Superior temporal gyrus (tissue), 1 donor: Measurements from ENCODE around the gene RETREG1.
"Not testable (repeated sequence)": the region's sequence is repeated elsewhere in the genome, so short reads cannot be mapped to it uniquely, and the experiment has no call there.

Experiments used
- DNase-seq: peaks from one replicate; pipeline ENCODE4 v3.0.0-alpha.2; 2016; ENCODE audit errors: extremely low spot score

Gene RETREG1

DNA sequence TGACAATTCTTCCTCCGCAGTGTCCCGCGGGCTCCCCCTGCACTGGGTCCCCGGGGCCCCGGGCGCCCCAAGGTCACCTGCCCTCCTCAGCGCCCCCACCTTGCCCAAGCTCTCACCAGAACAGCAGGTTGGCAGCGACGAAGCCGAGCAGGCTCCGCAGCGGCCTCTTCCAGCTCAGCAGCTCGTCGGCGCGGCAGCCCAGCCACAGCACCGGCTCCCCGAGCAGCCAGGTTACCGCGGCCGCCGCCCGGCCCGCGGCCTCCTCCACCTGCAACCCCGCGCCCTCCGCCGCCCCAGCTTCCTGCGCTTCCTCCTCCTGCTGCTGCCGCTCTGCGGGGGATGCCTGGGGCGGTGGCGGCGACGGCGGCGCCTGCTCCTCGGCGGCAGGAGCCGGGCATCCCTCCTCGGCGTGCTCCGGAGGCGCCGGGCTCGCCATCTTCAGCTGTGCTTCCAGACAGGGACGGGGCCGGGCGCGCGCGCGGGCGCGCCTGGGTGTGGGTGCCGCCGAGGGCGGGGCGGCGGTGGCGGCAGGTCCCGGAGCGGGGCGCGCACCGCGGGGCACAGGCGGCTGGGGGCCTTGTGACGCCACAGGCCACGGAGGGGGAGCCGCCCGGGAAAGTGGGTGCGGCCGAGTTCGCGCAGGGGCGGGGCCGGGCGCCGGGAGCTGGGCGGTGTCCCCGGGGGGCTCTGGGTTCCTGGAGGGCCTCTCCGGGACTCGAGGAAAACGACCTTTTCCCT lies at the start of gene RETREG1:
Gene RETREG1 (minus strand): TSS at position 462 of the 738 bp plus-strand sequence. CDS start 26 bp downstream, at position 436.
- peak; percentile 60 for DNase-seq

DNA sequence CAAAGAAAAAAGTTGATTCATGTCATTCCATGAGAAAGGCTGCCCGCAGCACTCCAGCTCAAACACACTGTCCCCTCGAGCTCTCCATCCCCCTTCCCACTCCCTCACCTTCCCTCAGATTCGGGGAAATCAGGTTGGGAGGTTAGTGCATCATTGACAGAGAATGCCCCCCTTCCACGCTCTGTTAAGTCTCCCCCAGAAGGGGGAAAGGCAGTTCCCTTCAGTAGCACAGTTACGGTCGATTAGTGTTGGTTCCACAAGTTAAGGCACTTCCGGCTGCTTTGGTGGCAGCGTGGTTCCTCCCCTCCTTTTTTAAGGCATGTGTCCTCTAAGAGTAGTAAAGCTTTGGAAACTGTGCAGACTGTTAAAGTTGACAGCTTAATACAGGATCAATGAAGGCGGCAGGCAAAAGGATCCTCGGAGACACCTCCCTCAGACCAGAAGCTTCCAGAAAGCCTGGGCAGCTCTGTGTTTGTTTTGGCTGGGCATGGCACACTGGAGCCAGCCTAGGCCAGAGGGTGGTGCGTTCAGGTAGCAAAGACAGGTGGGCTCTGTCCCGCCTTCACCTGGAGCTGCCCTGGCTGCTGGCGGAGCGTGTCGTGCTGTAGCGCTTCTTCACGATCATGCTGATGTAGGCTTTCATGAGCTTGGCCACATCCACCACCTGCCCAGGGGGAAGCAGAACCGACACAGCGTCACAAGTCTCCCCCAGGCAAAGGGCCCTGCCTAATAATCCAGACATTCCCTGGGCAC lies 49.5 kb upstream of the RETREG1 start:
- DNase-seq, result no peak

DNA sequence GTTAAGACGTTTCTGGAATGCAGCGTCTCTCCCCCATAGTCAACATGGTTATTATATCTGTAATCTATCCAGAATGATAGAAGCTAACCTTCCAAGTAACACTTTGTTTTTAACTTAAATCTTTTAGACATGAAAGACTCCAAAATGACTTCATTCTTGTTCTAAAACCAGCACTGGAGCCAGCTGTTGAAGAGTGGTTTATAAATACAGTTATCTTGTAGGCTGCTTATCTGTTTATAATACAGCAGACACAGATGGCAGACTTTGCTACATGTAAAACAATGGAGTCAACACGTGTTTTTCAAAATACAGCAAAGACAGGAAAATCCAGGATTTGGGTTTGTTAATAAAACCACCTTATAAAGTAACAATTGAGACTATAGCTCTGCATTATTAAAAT lies 48.8 kb upstream of the RETREG1 start:
- no peak for DNase-seq

GRCh38 chr5:16664368-16664767 lies 47.6 kb upstream of the RETREG1 start:
- no peak for DNase-seq

DNA sequence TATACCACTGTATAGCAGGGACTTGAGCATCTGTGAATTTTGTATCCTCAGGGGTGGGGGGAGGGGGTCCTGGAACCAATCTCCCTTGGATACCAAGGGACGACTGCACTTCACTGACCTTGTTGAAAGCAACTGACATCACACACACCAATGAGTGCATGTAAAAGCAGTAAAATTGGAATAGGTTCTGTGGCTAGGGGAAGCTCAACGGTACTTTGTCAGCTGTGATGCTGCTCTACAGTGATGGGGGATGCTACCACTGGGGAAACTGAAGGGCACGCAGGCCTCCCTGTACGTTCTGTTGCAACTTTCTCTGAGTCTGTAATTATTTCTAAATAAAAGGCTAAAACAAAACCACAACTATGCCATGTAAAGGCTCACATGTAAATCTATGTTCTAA lies 47.0 kb upstream of the RETREG1 start:
- no peak for DNase-seq

GRCh38 chr5:16661713-16662112 lies 44.9 kb upstream of the RETREG1 start:
- no peak for DNase-seq

GRCh38 chr5:16660982-16661381 lies 44.2 kb upstream of the RETREG1 start:
- no peak for DNase-seq

DNA sequence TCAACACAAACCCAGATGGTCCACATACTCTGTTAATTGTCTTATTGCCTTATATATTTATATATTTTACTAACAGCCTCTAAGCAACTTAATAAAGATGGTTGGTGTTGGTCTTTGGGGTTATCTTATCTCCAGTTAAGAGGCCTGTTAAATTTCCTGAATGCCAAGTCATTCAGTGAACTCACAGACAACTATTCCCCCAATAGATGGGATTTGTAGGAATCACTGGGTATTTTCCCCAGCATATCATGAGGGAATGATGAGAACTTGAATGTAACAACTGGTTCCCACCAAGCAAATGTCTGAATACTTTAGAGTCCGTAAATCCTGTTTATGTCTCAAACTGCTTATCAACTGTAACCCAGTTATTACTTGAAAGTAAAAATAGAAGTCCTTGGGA lies 42.7 kb upstream of the RETREG1 start:
- no peak for DNase-seq

- no peak for DNase-seq
These were observed 39.9 kb upstream of the RETREG1 start for GRCh38 chr5:16656561-16657191.

- DNase-seq, result no peak
These were observed 38.0 kb upstream of the RETREG1 start for GRCh38 chr5:16654647-16655334.

DNA sequence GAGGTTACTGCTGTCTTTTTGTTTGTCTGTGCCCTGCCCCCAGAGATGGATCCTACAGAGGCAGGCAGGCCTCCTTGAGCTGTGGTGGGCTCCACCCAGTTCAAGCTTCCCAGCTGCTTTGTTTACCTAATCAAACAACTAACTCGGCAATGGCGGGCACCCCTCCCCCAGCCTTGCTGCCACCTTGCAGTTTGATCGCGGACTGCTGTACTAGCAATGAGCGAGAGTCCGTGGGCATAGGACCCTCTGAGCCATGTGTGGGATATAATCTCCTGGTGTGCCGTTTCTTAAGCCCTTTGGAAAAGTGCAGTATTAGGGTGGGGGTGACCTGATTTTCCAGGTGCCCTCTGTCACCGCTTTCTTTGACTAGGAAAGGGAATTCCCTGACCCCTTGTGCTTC lies 31.9 kb upstream of the RETREG1 start:
- DNase-seq, result not testable (repeated sequence)

GRCh38 chr5:16644301-16644889 lies 27.6 kb upstream of the RETREG1 start:
- no peak for DNase-seq

DNA sequence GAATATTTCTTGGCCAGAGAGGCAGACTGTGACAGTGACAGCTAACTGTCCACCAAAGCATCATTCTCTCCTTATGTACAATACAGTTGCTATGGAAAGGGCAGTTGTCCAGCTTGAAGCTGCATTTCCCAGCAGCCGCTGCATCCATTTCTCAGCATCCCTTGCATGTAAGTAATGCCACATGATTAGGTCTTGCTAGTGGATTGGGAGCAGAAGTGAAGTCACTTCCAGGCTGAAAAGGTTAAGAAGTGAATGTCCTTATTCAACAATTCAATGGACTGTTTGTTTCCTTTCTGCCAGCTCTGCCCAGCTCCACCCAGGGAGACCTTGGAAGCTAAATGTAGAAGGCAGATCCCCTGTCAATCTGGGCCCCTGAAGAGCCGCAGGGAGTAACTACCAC lies 26.1 kb upstream of the RETREG1 start:
- no peak for DNase-seq

DNA sequence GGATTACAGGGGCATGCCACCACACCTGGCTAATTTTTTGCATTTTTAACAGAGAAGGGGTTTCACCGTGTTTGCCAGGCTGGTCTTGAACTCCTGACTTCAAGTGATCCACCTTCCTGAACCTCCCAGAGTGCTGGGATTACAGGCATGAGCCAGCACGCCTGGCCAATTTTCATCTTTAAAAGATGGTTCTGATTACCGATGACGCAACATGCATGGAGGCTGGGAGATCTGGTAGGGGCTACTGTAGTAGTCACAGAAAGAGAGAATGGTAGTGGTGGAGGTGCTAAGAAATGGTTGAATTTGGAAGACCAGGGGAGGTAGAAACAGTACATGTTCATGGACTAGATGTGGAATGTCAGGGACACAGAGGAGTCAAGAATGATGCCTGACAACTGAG lies 22.4 kb upstream of the RETREG1 start:
- no peak for DNase-seq

GRCh38 chr5:16628376-16628775 lies 11.6 kb upstream of the RETREG1 start:
- peak; percentile 3 for DNase-seq

GRCh38 chr5:16626696-16627264 lies 10.0 kb upstream of the RETREG1 start:
- no peak for DNase-seq

DNA sequence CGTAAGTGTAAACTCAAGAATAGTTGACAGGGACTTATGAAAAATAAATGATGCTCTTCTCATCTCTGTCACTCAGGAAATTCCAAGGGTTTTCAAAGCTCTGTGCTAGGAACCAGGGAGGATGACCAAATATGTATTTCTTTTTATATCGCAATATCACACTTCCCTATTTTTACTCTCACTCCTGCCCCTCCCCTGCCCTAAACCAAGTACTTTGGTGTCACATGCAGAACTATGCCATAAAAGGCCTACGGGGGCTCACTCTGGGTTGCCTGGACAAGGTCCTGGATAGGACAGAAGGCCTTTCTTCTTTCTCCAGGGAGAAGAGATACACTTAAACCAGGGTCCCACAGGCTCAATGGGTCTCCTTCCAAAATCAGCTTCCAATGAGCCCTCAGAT lies 8.3 kb upstream of the RETREG1 start:
- DNase-seq, result no peak

GRCh38 chr5:16619136-16619535 lies 2.3 kb upstream of the RETREG1 start:
- DNase-seq, result no peak

DNA sequence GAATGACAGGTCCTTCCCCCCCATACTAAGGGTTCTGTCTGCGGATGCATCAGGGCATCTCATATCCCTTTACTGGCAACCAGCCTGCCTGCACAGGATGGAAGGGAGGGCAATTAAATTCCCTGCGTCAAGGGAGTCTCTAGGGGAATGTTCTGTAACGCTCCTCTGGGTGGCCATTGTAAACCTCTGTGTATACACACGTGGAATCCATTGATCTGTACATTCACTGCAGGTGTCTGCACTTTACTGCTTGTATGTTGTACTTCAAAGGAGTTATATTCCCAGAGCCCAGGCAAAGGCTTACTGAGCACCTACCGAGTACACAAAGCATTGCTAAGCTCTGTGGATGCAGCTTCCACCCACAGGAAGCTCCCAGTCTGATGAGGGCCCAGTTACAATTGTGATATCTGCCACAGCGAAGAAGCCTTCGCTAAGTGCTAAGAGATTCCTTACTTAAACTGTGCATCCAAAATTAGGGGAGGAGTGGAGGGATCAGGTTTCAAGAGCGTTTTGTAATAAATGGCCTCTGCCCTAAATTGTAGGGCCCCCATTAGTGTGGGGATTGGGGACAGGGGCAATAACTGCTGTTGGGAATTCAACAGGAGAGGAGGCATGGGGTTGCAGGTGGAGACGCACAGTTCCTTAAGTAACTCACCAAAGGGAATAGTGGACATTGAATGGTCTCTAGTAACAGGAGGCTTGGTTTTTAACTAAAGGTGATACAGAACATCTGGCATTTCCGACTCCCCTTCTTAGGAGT lies 1.5 kb upstream of the RETREG1 start:
- no peak for DNase-seq

GRCh38 chr5:16617274-16617968 lies 624 bp upstream of the RETREG1 start:
- no peak for DNase-seq
